NCI-H146 (cell line): ENCODE results near the gene SLC16A11.
"Not testable (repeated sequence)": the region's sequence is repeated elsewhere in the genome, so short reads cannot be mapped to it uniquely, and the experiment has no call there.

Source experiments
- DNase-seq: peaks from one replicate; lab custom pipeline; 2025; lab: John Stamatoyannopoulos, UW

Gene SLC16A11

GRCh38 chr17:7005716-7006115 lies 38.2 kb downstream of the SLC16A11 start:
- no peak for DNase-seq

DNA sequence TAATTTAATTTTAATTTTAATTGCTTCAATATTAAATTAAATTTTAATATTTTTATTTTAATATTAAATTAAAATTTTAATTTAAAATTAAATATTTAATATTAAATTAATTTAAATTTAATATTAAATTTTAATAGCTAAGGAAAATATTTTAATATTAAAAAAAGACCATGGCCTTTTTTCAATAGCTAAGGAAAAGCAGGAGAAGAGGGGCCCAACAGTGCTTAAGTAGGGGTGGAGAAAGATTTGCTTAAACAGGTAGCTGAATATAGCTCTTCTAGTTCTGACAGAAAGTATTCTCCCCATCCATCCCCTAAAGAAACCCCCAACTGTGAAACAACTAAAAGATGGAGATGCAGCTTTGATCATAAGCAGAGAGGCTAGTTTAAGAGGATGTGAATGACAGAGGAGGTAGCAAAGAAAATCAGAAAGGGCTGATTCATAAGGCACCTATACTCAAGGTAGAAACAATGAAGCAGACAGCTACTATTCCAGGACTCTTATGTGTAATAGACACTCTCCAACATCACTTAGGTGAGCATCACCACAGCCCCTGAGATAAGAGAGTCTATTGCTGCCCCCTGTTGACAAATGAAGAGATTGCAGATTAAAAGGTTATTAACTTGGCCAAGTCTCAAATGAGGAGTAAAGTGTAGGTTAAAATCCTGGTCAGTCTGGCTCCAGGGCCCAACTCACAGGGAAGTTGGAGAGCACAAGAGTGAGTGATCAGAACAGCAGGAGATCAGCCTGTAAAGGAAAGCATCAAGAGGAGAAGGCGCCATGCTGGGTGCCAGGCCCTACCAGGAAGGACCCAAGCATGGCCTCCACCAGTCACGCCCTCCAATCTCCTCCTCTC lies 39.3 kb downstream of the SLC16A11 start:
- DNase-seq = peak; percentile 70

- DNase-seq = no peak
These were observed 40.1 kb downstream of the SLC16A11 start for GRCh38 chr17:7003745-7004144.

GRCh38 chr17:7002288-7003047 lies 41.4 kb downstream of the SLC16A11 start:
- no peak for DNase-seq

- no peak for DNase-seq
These were observed 42.5 kb downstream of the SLC16A11 start for GRCh38 chr17:7001318-7001961.

GRCh38 chr17:6998855-6999508 lies 44.9 kb downstream of the SLC16A11 start:
- DNase-seq = no peak

DNA sequence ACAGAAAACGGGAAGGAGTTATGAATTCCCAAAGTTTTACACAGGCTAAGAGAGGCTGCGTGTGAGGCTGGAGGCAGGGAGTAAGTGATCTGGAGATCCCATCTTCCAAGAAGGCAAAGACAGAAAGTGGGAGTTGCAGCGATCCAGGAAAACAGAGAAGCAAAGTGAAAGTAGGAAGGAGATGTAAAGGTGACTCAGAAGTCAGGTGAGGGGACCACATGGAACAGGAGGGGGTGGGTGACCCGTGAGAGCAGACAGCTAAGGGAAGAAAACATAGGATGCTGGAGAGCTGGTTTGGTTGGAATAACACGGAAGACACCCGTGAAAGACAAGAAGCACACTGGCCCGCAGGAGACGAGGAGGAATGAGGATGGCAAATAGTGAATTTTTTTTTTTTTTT lies 46.7 kb downstream of the SLC16A11 start:
- no peak for DNase-seq

- no peak for DNase-seq
These were observed 47.5 kb downstream of the SLC16A11 start for GRCh38 chr17:6996256-6997011.

DNA sequence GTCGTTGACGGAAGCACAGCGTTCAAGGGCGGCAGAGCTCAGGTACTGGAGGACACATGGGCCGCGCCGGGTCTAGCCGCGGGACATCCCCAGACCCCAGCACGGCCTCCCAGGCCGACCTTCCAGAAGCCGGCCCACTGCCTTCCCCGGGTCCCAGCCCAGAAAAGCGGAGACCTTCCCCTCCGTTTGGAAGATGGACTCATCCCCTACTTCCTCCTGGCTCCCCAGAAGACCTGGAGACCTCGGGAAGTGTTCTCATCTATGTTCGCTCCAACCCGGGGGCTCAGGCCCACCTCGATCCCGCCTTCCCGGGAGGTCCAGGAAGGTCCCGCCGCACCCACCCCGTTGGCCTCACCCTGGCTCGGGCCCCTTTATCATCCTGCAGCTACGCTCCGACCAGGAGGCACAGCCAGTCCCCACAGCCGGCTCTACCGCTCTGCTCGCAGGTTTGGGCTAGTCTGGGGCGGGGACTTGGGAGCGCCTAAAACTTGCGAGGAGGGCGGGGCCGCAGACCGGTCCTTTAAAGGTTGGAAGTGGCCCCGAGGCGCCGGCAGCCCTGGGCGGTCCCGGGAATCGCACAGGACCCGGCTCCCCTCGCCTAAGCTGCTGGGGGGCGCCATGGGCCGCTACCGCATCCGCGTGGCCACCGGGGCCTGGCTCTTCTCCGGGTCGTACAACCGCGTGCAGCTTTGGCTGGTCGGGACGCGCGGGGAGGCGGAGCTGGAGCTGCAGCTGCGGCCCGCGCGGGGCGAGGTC lies 48.2 kb downstream of the SLC16A11 start, which contains the start of gene ALOX12:
Gene ALOX12, plus strand, starts transcription at position 550 of the 756 bp plus-strand sequence. Its CDS starts 69 bp downstream, at position 619.
- no peak for DNase-seq

DNA sequence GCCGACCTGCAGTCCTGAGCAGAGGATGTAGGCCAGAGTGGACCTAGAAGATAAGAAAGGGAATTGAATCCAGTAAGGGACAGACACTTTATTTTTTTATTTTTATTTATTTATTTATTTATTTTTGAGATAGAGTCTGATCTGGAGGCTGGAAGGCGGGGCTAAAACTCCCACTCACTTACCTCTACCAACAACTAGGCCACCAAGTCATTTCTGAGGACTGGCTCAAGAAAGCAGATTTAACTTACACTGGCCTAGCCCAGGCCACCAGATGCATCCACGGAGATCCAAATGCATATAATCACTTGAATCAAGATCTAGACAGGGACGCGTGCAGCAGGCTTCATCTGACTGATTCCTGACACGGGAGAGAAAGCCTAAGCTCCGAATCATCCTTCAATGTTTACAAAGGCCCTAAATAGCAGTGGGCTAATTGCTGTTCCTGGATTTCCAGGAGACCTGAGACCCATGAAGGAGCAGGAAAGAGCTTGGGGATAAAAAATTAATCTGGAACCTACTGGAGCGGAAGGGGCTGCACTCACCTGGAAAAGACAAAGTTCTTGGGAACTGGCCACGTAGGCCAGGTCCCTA lies 49.1 kb downstream of the SLC16A11 start:
- no peak for DNase-seq

DNA sequence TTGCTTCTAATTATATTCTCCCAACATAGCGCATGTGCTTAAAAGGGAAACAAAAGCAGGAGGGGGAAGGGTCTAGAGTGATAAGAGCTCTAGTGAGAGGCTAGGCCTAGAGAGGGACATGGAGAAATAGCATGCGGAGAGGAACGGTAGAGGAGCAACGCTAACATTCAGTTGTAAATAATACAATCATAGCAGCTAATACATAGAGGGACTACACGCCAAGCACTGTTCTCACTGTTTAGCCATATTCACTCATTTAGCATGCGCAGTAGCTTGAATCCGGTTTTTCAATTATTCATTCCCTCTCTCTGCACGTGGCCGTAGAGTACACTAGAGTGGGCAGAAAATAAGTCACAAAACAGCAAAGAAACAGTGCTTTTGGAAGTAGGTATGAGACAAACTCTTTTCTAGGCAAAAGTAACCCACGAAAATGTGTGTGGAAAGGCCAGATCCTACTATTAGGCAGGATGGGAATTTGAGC lies 49.7 kb downstream of the SLC16A11 start:
- DNase-seq = no peak

DNA sequence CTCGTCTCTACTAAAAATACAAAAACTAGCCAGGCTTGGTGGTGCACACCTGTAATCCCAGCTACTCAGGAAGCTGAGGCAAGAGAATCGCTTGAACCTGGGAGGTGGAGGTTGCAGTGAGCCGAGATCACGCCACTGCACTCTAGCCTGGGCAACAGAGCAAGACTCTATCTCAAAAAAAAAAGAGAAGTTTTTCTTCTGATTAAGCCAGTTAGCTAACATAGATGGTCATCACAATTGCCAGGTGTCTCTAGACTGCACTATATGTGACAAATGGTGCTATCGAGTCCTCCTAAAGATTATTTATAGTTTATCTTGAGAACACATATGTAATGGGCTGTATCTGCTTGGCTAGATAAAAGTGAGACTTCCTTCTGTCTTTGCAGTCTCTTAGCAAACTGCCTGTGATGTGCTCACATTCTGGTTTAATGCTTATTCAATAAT lies 50.3 kb downstream of the SLC16A11 start:
- DNase-seq = not testable (repeated sequence)
